CD14-positive monocyte (primary cell): ENCODE results near the gene GRN. TPM values are rescaled to one million over a fixed set of nuclear protein-coding genes. Genes with fewer than 3 reads are reported as not detected.
"Not testable (repeated sequence)": the region's sequence is repeated elsewhere in the genome, so short reads cannot be mapped to it uniquely, and the experiment has no call there.

Experiments used
- DNase-seq, 3 donors: peaks; one replicate each; pipeline ENCODE4 v3.0.0-alpha.2; 2011 to 2022
- H2AFZ ChIP-seq: 2 replicates; pipeline ENCODE4 v1.6.0; 2012; ENCODE audit warnings: mild to moderate bottlenecking, low read depth, low read length, inconsistent platforms; ENCODE audit not compliant: insufficient read depth, poor library complexity, severe bottlenecking
- H3K27ac ChIP-seq, 2 donors: 1 replicate in 1 of 2; 2 replicates in 1 of 2; pipeline ENCODE4 v1.5.1; 2012 to 2013; ENCODE audit warnings: low read length in 2 of 2, control low read depth in 1 of 2, inconsistent platforms in 1 of 2, low read depth in 1 of 2, mild to moderate bottlenecking in 1 of 2
- H3K27me3 ChIP-seq, 2 donors: one replicate each; pipeline versions ENCODE4 v1.6.0 to v1.6.1; 2011 to 2013; ENCODE audit warnings: low read length in 2 of 2; ENCODE audit not compliant: control insufficient read depth in 2 of 2, insufficient read depth in 2 of 2
- H3K36me3 ChIP-seq, 2 donors: replicated peaks in 1 of 2; 1 replicate in 1 of 2; 2 replicates in 1 of 2; pipeline versions ENCODE4 v1.5.1 to v1.6.1; 2012 to 2013; ENCODE audit warnings: low read length in 2 of 2, control low read depth in 1 of 2, inconsistent platforms in 1 of 2, mild to moderate bottlenecking in 1 of 2; ENCODE audit not compliant: insufficient read depth in 2 of 2, control insufficient read depth in 1 of 2
- H3K4me1 ChIP-seq, 2 donors: 1 replicate in 1 of 2; 2 replicates in 1 of 2; pipeline versions ENCODE4 v1.5.1 to v1.6.1; 2012 to 2013; ENCODE audit warnings: low read length in 2 of 2, control low read depth in 1 of 2, inconsistent platforms in 1 of 2, mild to moderate bottlenecking in 1 of 2, moderate library complexity in 1 of 2; ENCODE audit not compliant: insufficient read depth in 2 of 2, control insufficient read depth in 1 of 2
- H3K4me2 ChIP-seq: replicated peaks from 2 replicates; pipeline ENCODE3; 2012; ENCODE audit warnings: low read length, moderate library complexity, mild to moderate bottlenecking; ENCODE audit not compliant: poor library complexity, severe bottlenecking; ENCODE audit errors: extremely low read depth
- H3K4me3 ChIP-seq, 3 experiments: fragments of 200-600 bp in 1 of 3; sonication (generic) in 1 of 3; replicated peaks in 1 of 3; 1 replicate in 2 of 3; 2 replicates in 1 of 3; pipeline ENCODE4 v1.5.1; 2011 to 2013; ENCODE audit warnings: low read length in 3 of 3, mild to moderate bottlenecking in 3 of 3, control low read depth in 2 of 3, low read depth in 2 of 3, inconsistent platforms in 1 of 3, moderate library complexity in 1 of 3
- H3K79me2 ChIP-seq: 2 replicates; pipeline ENCODE4 v1.6.0; 2012; ENCODE audit warnings: mild to moderate bottlenecking, control low read depth, inconsistent platforms, low read length, moderate library complexity; ENCODE audit not compliant: insufficient read depth
- H3K9ac ChIP-seq: 2 replicates; pipeline ENCODE4 v1.6.0; 2017; ENCODE audit warnings: low read length, mild to moderate bottlenecking; ENCODE audit not compliant: insufficient read depth, poor library complexity, severe bottlenecking
- H3K9me3 ChIP-seq, 2 donors: replicated peaks in 1 of 2; 1 replicate in 1 of 2; 2 replicates in 1 of 2; pipeline versions ENCODE4 v1.5.1 to v1.6.1; 2012 to 2013; ENCODE audit warnings: low read length in 2 of 2, control low read depth in 1 of 2; ENCODE audit not compliant: control insufficient read depth in 1 of 2, insufficient read depth in 1 of 2
- H4K20me1 ChIP-seq: 2 replicates; pipeline ENCODE4 v1.6.0; 2012; ENCODE audit warnings: mild to moderate bottlenecking, low read length, control low read depth, moderate library complexity; ENCODE audit not compliant: insufficient read depth
- H3K27ac Mint-ChIP-seq, 7 donors: one replicate each; pipeline ENCODE4 v1.8.0; 2020; ENCODE audit warnings: mild to moderate bottlenecking in 7 of 7, mixed read lengths in 7 of 7, moderate library complexity in 6 of 7, inconsistent platforms in 2 of 7
- H3K27me3 Mint-ChIP-seq, 3 donors: one replicate each; pipeline ENCODE4 v1.8.0; 2021 to 2022; ENCODE audit warnings: low read depth in 3 of 3, mild to moderate bottlenecking in 3 of 3, mixed read lengths in 3 of 3, moderate library complexity in 3 of 3, inconsistent platforms in 1 of 3
- H3K36me3 Mint-ChIP-seq, 2 donors: one replicate each; pipeline ENCODE4 v1.8.0; 2020; ENCODE audit warnings: mixed read lengths in 2 of 2, inconsistent platforms in 1 of 2, mild to moderate bottlenecking in 1 of 2
- H3K4me1 Mint-ChIP-seq: one replicate; pipeline ENCODE4 v1.8.0; 2020; ENCODE audit warnings: mild to moderate bottlenecking, mixed read lengths
- H3K4me3 Mint-ChIP-seq, 2 donors: one replicate each; pipeline ENCODE4 v1.8.0; 2020; ENCODE audit warnings: mild to moderate bottlenecking in 2 of 2, mixed read lengths in 2 of 2, moderate library complexity in 1 of 2
- H3K9me3 Mint-ChIP-seq, 7 donors: one replicate each; pipeline ENCODE4 v1.8.0; 2020 to 2022; ENCODE audit warnings: mixed read lengths in 7 of 7, mild to moderate bottlenecking in 6 of 7, moderate library complexity in 6 of 7, inconsistent platforms in 2 of 7
- CTCF ChIP-seq: fragments of 200-600 bp; IDR thresholded peaks from one replicate; pipeline ENCODE4 v1.8.0; 2022; ENCODE audit warnings: antibody characterized with exemption, mild to moderate bottlenecking
- WGBS: methylation state at CpG from one replicate; pipeline ENCODE4 v1.1.5; 2013; ENCODE audit warnings: missing lambda C conversion rate; ENCODE audit not compliant: insufficient coverage; 5-methylcytosine and 5-hydroxymethylcytosine counted together
- intact Hi-C, 2 donors: fragments of 100-400 bp; cut with micrococcal nuclease; formaldehyde crosslinking; loops; one replicate each; pipeline versions ENCODE4 v1.15.0 to v1.15.1; 2023
- polyA plus RNA-seq, 3 donors: library from polyadenylated mRNA; depleted of rRNA in 1 of 3; unstranded in 2 of 3; stranded (reverse) in 1 of 3; fragments of 300-500 nt in 2 of 3; fragments of >200 nt in 1 of 3; fragmentation: Illumina TruSeq in 2 of 3; gene quantifications; 1 replicate in 2 of 3; 2 replicates in 1 of 3; pipeline ENCODE4 v1.2.3, GENCODE V29; 2012 to 2021

Gene GRN
- polyA plus RNA-seq, 3 donors = 1,303 to 1,960 (median 1,361) TPM

- 88% methylated on average over 3 of the region's 7 CpGs for WGBS
- no peaks in the 10 kb centered on the region for H3K36me3 Mint-ChIP-seq
- no peak for TF ChIP-seq CTCF
- Histone ChIP-seq H3K4me1 (peaks cover 9 to 17% of the 10 kb centered on the region in 2 donors), H3K9ac (no peak overlapping the region), H3K9me3 (no peaks in the 10 kb centered on the region), H4K20me1 (no peaks in the 10 kb centered on the region), H2AFZ (no peak overlapping the region), H3K36me3 (no peaks in the 10 kb centered on the region), H3K4me2 (no peak overlapping the region), H3K79me2 (no peaks in the 10 kb centered on the region), H3K4me3 (no peak overlapping the region), H3K27me3 (peaks cover 9 to 34% of the 10 kb centered on the region in 2 donors), H3K27ac (no peak overlapping the region)
- no peak for DNase-seq
- no peak overlapping the region for H3K4me3 Mint-ChIP-seq
- H3K27me3 Mint-ChIP-seq = peaks cover 50 to 70% (median 56%) of the 10 kb centered on the region in 3 donors
- intact Hi-C loops = no loop called here
- no peak overlapping the region for H3K27ac Mint-ChIP-seq
- H3K4me1 Mint-ChIP-seq = peaks cover 9% of the 10 kb centered on the region
- peaks cover 0 to 3% (median 2%) of the 10 kb centered on the region in 7 donors for H3K9me3 Mint-ChIP-seq
These were observed 22.3 kb downstream of the GRN start for GRCh38 chr17:44367231-44367979.

- H4K20me1 ChIP-seq, H3K4me2 ChIP-seq, H3K9me3 ChIP-seq, H3K4me3 ChIP-seq, H3K79me2 ChIP-seq, H3K36me3 Mint-ChIP-seq, H3K4me1 ChIP-seq, H3K27ac ChIP-seq, intact Hi-C loops, H3K9me3 Mint-ChIP-seq, H3K27ac Mint-ChIP-seq, H3K4me3 Mint-ChIP-seq, H2AFZ ChIP-seq, H3K9ac ChIP-seq, DNase-seq, H3K36me3 ChIP-seq, H3K4me1 Mint-ChIP-seq: not testable (repeated sequence)
- 98% methylated on average over 34 of the region's 42 CpGs for WGBS
- H3K27me3 ChIP-seq = peaks cover 6 to 24% of the 10 kb centered on the region in 2 donors
- peaks cover 49 to 65% (median 59%) of the 10 kb centered on the region in 3 donors for H3K27me3 Mint-ChIP-seq
These were observed 23.5 kb downstream of the GRN start for GRCh38 chr17:44368391-44369243.

- intact Hi-C loops, H3K36me3 ChIP-seq, H3K4me2 ChIP-seq, H3K4me1 ChIP-seq, H2AFZ ChIP-seq, DNase-seq, H4K20me1 ChIP-seq, H3K27ac Mint-ChIP-seq, H3K36me3 Mint-ChIP-seq, H3K4me3 ChIP-seq, H3K27ac ChIP-seq, H3K9ac ChIP-seq, H3K9me3 Mint-ChIP-seq, H3K79me2 ChIP-seq, H3K9me3 ChIP-seq, H3K4me1 Mint-ChIP-seq: not testable (repeated sequence)
- 48% methylated on average over 8 of the region's 17 CpGs for WGBS
- H3K27me3 ChIP-seq = peaks cover 6 to 29% of the 10 kb centered on the region in 2 donors
- Mint-ChIP-seq H3K27me3 (peaks cover 49 to 65% (median 52%) of the 10 kb centered on the region in 3 donors), H3K4me3 (peak overlapping the region in 1 of 2 donors; percentile 78)
These were observed 24.4 kb downstream of the GRN start for GRCh38 chr17:44369414-44370023.
